GM10266 (cell line): Measurements from ENCODE around the gene INPP5K.

Experiments used
- DNase-seq: peaks from one replicate; pipeline ENCODE4 v3.0.0; 2012; ENCODE audit errors: extremely low spot score
- TF ChIP-seq, protein P1 (sequence below): IDR thresholded peaks from 2 replicates; pipeline ENCODE4 v1.5.1; 2012; ENCODE audit warnings: mild to moderate bottlenecking, low read depth; ENCODE audit not compliant: control insufficient read depth, insufficient read depth; ENCODE audit errors: missing control alignments

The INPP5K gene

DNA sequence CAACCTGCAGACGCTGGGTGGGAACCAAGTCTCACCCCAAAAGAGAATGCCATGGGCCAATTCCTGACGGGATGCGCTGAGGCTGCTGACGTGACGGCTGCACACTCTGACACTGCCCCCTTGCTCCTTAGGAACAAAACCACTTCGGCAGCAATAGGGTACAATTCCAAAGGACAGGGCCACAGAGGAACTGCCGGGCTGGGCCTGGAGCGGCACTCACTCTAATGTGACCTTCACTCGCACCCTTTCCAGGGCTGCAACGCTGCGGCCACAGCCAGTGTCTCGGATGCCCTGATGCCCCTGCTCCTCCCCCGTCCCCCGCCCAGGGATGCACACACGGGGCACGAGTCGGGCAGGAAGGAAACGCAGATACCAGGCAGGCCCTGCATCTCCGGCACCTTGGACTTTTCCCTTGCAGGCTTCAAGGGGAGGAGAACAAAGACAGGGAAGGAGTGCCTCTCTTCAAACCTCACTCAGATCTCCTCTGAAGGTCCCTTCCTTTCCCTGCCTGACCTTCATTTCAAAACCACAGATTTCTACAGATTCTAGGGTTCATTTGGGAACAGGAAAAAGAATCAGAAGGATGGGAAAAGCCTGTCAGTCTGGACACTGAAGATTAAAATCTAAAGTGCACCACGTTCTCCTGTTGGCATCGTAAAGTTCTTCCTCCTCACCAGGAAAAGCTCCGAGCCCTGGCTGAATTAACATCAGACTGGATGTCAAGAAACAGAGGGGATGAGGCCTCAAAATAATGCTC lies 43.9 kb upstream of the INPP5K start:
- DNase-seq = no peak
- TF ChIP-seq, protein P1, sequence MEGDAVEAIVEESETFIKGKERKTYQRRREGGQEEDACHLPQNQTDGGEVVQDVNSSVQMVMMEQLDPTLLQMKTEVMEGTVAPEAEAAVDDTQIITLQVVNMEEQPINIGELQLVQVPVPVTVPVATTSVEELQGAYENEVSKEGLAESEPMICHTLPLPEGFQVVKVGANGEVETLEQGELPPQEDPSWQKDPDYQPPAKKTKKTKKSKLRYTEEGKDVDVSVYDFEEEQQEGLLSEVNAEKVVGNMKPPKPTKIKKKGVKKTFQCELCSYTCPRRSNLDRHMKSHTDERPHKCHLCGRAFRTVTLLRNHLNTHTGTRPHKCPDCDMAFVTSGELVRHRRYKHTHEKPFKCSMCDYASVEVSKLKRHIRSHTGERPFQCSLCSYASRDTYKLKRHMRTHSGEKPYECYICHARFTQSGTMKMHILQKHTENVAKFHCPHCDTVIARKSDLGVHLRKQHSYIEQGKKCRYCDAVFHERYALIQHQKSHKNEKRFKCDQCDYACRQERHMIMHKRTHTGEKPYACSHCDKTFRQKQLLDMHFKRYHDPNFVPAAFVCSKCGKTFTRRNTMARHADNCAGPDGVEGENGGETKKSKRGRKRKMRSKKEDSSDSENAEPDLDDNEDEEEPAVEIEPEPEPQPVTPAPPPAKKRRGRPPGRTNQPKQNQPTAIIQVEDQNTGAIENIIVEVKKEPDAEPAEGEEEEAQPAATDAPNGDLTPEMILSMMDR = no peak

DNA sequence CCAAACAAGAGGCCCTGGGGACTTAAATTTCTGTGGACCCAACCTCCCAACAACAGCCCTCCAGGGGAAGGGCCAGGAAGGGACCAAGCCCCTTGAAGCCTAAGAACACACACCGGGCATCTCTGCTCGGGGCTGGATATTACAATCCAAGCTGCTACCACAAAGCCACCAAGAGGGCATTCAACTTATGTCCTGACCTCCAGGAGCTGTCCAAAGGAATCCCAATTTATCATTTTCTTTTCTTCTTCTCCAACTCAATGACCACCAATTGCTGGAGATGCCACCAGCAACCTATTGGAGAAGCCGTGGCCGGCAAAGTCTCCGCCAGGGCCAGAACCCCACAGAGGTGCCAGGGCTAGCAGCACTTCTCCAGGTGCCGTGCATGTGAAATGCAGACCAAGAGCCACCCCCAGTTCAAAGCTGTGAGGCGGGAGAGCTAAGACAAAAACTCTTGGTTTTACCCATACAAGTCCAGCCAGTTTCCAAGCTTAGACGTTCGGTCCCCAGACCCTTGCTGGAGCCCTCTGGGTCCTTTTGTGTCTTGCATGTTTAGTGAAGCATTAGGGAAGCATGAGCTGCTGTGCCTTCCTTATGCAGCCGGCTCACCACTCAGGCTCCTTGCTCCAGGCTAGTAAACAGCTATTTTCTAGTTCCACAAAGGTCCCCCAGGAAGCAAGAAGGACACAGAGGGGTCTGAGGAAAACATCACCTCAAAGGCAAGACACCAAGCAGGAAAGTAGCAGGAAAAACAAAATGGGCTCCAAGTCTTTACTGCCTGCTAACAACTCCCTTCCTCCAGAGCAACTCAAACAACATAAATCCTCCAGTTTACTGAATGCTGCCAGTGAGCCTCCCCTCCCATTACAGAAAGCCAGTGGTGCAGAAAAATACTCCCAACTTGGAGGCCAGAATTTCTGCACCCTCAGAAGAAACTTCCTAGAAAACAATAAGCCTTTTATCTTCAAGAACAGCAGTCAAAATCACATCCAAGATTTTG lies 42.9 kb upstream of the INPP5K start:
- TF ChIP-seq, protein P1 = no peak
- no peak for DNase-seq

DNA sequence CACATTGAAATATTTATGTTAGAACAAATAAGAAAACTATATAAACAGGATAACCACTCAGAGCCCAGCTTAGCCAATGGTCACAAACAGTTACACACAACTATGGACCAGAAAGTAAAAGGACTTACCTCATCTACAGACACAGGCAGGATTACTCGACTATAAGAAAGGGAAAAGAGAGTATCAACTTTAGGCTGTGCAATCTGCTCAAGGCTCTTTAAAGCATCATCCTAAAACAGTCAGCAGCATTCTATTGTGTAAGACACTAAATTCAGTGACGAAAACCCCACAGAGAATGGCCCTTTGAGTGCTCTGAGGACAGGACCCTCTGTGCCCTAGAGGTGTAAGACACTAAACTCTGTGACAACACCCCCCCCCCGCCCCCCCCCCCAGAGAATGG lies 42.0 kb upstream of the INPP5K start:
- TF ChIP-seq, protein P1 = no peak
- no peak for DNase-seq

DNA sequence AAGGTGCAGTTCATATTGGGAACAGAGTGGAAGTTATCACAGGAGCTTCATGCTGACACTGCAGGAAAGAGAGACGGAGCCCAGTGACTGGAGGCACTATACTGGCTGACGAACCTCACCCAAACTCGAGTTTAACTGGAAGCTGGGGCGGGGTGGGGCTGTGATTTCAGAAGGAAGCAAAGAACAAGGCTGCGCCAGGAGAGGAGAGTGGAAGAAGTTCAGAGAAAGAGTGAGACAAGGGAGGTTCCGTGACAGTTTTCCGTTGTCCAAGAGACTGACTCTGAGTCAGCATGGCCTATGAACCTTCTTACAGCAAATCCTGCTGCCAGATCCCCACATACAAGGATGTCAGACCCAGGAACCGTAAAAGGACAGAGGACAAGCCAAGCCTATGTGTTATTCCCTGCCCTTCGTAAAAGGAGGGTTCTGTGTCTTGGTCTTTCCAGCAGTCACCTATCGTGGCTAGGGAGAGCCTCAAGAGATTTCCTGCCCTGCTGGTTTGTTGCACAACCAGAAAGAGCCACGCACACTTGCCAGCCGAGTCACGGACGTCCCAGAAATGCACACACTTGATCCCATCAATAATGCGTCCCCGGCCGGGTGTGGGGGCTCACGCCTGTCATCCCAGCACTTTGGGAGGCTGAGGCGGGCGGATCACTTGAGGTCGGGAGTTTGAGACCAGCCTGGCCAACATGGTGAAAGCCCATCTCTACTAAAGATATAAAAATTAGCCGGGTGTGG lies 41.1 kb upstream of the INPP5K start:
- DNase-seq = no peak
- TF ChIP-seq, protein P1 = no peak

DNA sequence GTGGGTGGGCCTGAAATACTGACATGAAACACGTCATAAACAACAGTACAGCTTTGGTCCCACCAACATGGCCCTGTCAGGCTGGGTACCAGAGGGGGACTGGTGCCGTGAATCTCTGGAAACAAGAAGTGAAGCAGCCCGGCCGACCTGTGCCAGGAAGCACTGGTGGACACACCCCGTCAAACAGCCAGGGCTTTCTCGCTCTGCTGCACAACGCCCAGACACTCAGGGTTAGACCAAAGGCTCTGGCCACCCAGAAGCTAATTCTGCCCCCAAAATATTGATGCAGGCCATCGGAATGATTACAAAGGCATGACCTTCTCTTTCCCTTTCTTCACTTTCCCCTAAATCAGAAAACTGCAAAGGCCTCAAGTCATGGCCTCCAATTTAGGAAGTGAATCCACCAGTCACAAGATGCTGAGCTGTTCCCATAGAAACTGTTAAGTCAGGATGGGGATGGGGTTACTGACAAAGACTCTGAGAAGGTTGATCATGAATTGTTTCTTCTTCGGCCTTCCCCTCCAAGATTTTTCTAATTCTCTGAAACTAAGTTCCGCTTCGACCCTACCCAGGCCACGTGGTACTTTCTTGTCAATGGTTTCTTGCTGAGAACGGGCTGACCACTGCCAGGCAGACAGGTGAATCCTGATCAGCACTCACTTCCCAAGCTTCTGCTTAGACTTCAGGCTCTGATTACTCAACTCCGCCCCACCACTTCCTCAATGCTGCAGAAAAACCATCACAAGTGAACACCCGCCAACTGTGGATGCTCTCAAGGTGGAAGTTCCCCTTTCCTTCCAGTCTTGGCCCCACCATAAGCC lies 39.4 kb upstream of the INPP5K start:
- no peak for DNase-seq
- TF ChIP-seq, protein P1 = no peak

DNA sequence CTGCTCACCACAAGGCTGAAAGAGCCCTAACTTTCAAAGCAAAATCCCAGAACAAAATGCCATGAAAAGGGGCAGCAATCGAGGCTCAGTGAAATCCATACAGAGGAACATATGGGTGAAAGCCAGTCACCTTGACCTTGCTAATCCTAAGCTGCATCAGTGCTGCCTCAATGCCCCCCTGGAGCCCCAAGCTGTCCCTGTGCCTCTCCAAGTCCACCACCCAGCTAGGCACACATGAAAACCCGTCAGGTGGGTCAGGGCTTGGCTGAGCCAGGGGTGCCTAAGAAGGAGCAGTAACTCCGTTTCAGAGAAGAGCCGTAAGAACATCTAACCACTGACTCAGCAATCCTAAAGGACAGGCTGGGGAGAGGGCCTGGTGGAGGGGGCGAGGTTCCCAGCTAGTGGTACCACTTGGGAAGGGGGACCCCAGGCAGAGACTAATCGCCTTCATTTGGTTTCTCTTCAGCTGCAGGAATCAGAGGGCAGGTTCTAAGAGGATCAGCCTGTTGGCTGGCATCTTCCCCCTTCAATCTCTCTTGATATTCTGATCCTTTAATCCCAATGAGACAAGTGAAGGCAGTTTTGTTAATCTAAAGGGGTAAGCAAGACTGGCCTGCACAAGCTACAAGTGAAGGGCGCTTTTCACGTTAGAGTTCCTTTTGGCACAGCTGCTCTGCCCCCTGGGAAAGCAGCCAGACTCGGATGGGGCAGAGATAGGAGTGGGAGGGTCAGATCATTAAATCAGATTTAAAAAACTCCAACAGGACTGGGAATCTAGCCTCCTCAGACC lies 38.5 kb upstream of the INPP5K start:
- TF ChIP-seq, protein P1 = no peak
- DNase-seq = no peak
